HCT116 (cell line): ENCODE data around the gene CEBPB. TPM values are rescaled to one million over a fixed set of nuclear protein-coding genes. Genes with fewer than 3 reads are reported as not detected.
A peak's percentile ranks its signal among the peaks of the same experiment; 100 is the strongest.

ENCODE experiments used
- ATAC-seq: fragments of 200-7000 bp; cut with Tn5 transposase; 2 replicates; pipeline ENCODE4 v1.9.1; 2020; ENCODE audit warnings: mild to moderate bottlenecking, moderate library complexity
- BruUV-seq: library from RNA; stranded (reverse); fragments of 400-500 nt; replicated peaks from 2 replicates; lab custom pipeline; 2021; lab: Mats Ljungman, UMichigan
- CTCF ChIA-PET: fragments of 300-600 bp; sonication (Branson Sonifier 250); formaldehyde crosslinking; loops from one replicate; lab custom pipeline; 2021; ENCODE audit warnings: antibody characterized with exemption; lab: Charles Lee
- POLR2A ChIA-PET: fragments of 300-600, 350-600 bp; sonication (Branson Sonifier 250); formaldehyde crosslinking; loops from one replicate; lab custom pipeline; 2021; ENCODE audit warnings: antibody characterized with exemption; lab: Charles Lee
- RAD21 ChIA-PET, 2 experiments: fragments of 300-600 bp; sonication (Branson Sonifier 250); formaldehyde crosslinking; loops; one replicate each; lab custom pipeline; 2023; ENCODE audit warnings: low total read pairs in 2 of 2; ENCODE audit not compliant: uncharacterized antibody in 2 of 2, unreplicated experiment in 2 of 2, low non-redundant PET in 1 of 2; lab: Charles Lee
- DNase-seq: peaks from one replicate; pipeline ENCODE4 v3.0.0-alpha.2; 2010; ENCODE audit warnings: low read depth, low spot score
- H2AFZ ChIP-seq: fragments of 200-600 bp; shearing (Covaris generic), sonication (generic); 2 replicates; pipeline ENCODE4 v1.6.1; 2017; ENCODE audit warnings: low read depth, mixed run types, mixed read lengths, antibody characterized with exemption, low read length; ENCODE audit not compliant: poor library complexity, severe bottlenecking
- H3K27ac ChIP-seq: 2 replicates; pipeline ENCODE4 v1.5.1; 2012; ENCODE audit warnings: low read depth, low read length
- H3K27me3 ChIP-seq: fragments of 200-600 bp; sonication (generic); 2 replicates; pipeline ENCODE4 v1.6.1; 2016; ENCODE audit warnings: mixed run types, low read length, mixed read lengths; ENCODE audit not compliant: insufficient read depth
- H3K36me3 ChIP-seq, 2 experiments: fragments of 200-500 bp in 1 of 2; fragments of 200-600 bp in 1 of 2; sonication (Bioruptor generic) in 1 of 2; sonication (generic) in 1 of 2; 2 replicates each; pipeline versions ENCODE4 v1.5.1 to v1.6.1; 2014 to 2016; ENCODE audit warnings: low read length in 2 of 2, inconsistent platforms in 1 of 2, mixed read lengths in 1 of 2, mixed run types in 1 of 2; ENCODE audit not compliant: insufficient read depth in 2 of 2, control insufficient read depth in 1 of 2
- H3K4me1 ChIP-seq, 2 experiments: fragments of 200-600 bp in 1 of 2; sonication (generic) in 1 of 2; 2 replicates each; pipeline versions ENCODE4 v1.5.1 to v1.6.1; 2012 to 2017; ENCODE audit warnings: low read length in 2 of 2, inconsistent platforms in 1 of 2, mild to moderate bottlenecking in 1 of 2, mixed read lengths in 1 of 2, mixed run types in 1 of 2, moderate library complexity in 1 of 2; ENCODE audit not compliant: insufficient read depth in 2 of 2, control insufficient read depth in 1 of 2
- H3K4me2 ChIP-seq: fragments of 200-600 bp; sonication (generic); 2 replicates; pipeline ENCODE4 v1.6.1; 2017; ENCODE audit warnings: mixed run types, low read length, mixed read lengths
- H3K4me3 ChIP-seq, 2 experiments: fragments of 200-600 bp in 1 of 2; sonication (generic) in 1 of 2; replicated peaks in 1 of 2; 2 replicates each; pipeline ENCODE4 v1.5.1; 2011 to 2016; ENCODE audit warnings: low read length in 2 of 2, control low read depth in 1 of 2, low read depth in 1 of 2, mild to moderate bottlenecking in 1 of 2, mixed read lengths in 1 of 2, mixed run types in 1 of 2
- H3K79me2 ChIP-seq: fragments of 200-600 bp; sonication (generic); 2 replicates; pipeline ENCODE4 v1.6.1; 2017; ENCODE audit warnings: mild to moderate bottlenecking, mixed run types, low read length, moderate library complexity, mixed read lengths; ENCODE audit not compliant: insufficient read depth
- H3K9ac ChIP-seq: fragments of 200-600 bp; sonication (generic); 2 replicates; pipeline ENCODE4 v1.6.1; 2016; ENCODE audit warnings: low read length, mixed read lengths
- H3K9me2 ChIP-seq: fragments of 200-600 bp; sonication (generic), shearing (Covaris generic); 2 replicates; pipeline ENCODE4 v1.6.1; 2017; ENCODE audit warnings: mixed run types, mild to moderate bottlenecking, moderate library complexity; ENCODE audit not compliant: insufficient read depth
- H3K9me3 ChIP-seq, 2 experiments: fragments of 200-500 bp in 1 of 2; fragments of 200-600 bp in 1 of 2; sonication (Bioruptor generic) in 1 of 2; sonication (generic) in 1 of 2; 2 replicates each; pipeline ENCODE4 v1.6.1; 2014 to 2017; ENCODE audit warnings: low read length in 2 of 2, mixed read lengths in 2 of 2, inconsistent platforms in 1 of 2, low read depth in 1 of 2, mild to moderate bottlenecking in 1 of 2, mixed run types in 1 of 2, moderate library complexity in 1 of 2; ENCODE audit not compliant: control insufficient read depth in 1 of 2, insufficient read depth in 1 of 2
- H4K20me1 ChIP-seq: fragments of 200-600 bp; sonication (generic), shearing (Covaris generic); 2 replicates; pipeline ENCODE4 v1.6.1; 2017; ENCODE audit warnings: mixed run types, mild to moderate bottlenecking, moderate library complexity; ENCODE audit not compliant: insufficient read depth
- CTCF ChIP-seq, 3 experiments: fragments of 200-600 bp in 1 of 3; sonication (generic) in 1 of 3; IDR thresholded peaks in 2 of 3; conservative IDR thresholded peaks in 1 of 3; 2 replicates each; pipeline ENCODE4 v1.5.1; 2012 to 2017; ENCODE audit warnings: low read depth in 2 of 3, low read length in 2 of 3, antibody characterized with exemption in 1 of 3, borderline replicate concordance in 1 of 3, control low read depth in 1 of 3, mild to moderate bottlenecking in 1 of 3, mixed read lengths in 1 of 3, mixed run types in 1 of 3, moderate library complexity in 1 of 3; ENCODE audit not compliant: insufficient read depth in 1 of 3
- EGR1 ChIP-seq: IDR thresholded peaks from 2 replicates; pipeline ENCODE4 v1.6.1; 2012; ENCODE audit warnings: low read depth
- ELF1 ChIP-seq: IDR thresholded peaks from 2 replicates; pipeline ENCODE4 v1.6.1; 2012; ENCODE audit warnings: low read depth, borderline replicate concordance
- EZH2 ChIP-seq: fragments of 200-600 bp; sonication (generic); IDR thresholded peaks from 2 replicates; pipeline ENCODE4 v1.6.1; 2017; ENCODE audit warnings: antibody characterized with exemption, mixed run types
- EZH2phosphoT487 ChIP-seq: fragments of 200-600 bp; IDR thresholded peaks from 2 replicates; pipeline ENCODE4 v1.6.1; 2018; ENCODE audit warnings: antibody characterized with exemption, borderline replicate concordance
- JUND ChIP-seq: IDR thresholded peaks from 2 replicates; pipeline ENCODE4 v1.6.1; 2012
- MAX ChIP-seq: IDR thresholded peaks from 2 replicates; pipeline ENCODE4 v1.6.1; 2012
- SIN3A ChIP-seq: IDR thresholded peaks from 2 replicates; pipeline ENCODE4 v1.6.1; 2012; ENCODE audit warnings: low read depth
- SRF ChIP-seq: IDR thresholded peaks from 2 replicates; pipeline ENCODE4 v1.6.1; 2012; ENCODE audit warnings: low read depth
- ZBTB33 ChIP-seq: IDR thresholded peaks from 2 replicates; pipeline ENCODE4 v1.6.1; 2011; ENCODE audit warnings: mild to moderate bottlenecking, low read length, moderate library complexity; ENCODE audit not compliant: insufficient replicate concordance; ENCODE audit errors: extremely low read depth
- ZFX ChIP-seq: fragments of 450-650 bp; IDR thresholded peaks from 2 replicates; pipeline ENCODE4 v1.6.1; 2017
- intact Hi-C: fragments of 100-400 bp; cut with micrococcal nuclease; formaldehyde crosslinking; loops from 2 replicates; pipeline ENCODE4 v1.10.0; 2022
- total RNA-seq: library from RNA; stranded (reverse); gene quantifications from one replicate; pipeline ENCODE4 v1.2.1, GENCODE V29; 2021; ENCODE audit not compliant: unreplicated experiment

CEBPB gene
- total RNA-seq, 1 experiment from 2014 or later = 113 TPM

- Histone ChIP-seq H3K79me2 (peaks cover 87% of the 10 kb centered on the region), H3K36me3 (peaks cover 10 to 25% of the 10 kb centered on the region in 2 experiments; a peak in 3 of 4 replicates), H4K20me1 (no peaks in the 10 kb centered on the region), H3K9me3 (no peaks in the 10 kb centered on the region), H3K4me3 (no peak overlapping the region), H3K9me2 (no peaks in the 10 kb centered on the region), H3K27ac (peak overlapping the region; percentile 18; the same call in 1 of the 2 replicates), H3K4me2 (peak overlapping the region; percentile 89; the same call in 1 of the 2 replicates), H3K27me3 (no peaks in the 10 kb centered on the region), H2AFZ (no peak overlapping the region), H3K9ac (no peak overlapping the region), H3K4me1 (peaks cover 32 to 77% of the 10 kb centered on the region in 2 experiments)
- ChIA-PET POLR2A (no interaction called here), RAD21 (no interaction called here), CTCF (interaction anchor here (1.0 to 1.4 kb wide), 2 partner anchors 29 to 171 kb away, joined by 3 read pairs; no protein-coding TSS in a partner anchor)
- DNase-seq (no peak), ATAC-seq (no peak)
- intact Hi-C loops = no loop called here
- TSS peak; percentile 6 for BruUV-seq
- TF ChIP-seq JUND (no peak), EGR1 (no peak), ZFX (no peak), ZBTB33 (no peak), CTCF (IDR thresholded peaks at IDR 0.05 in 2 of 3, conservative IDR thresholded peaks at IDR 0.05 in 1 of 3; ENCODE audit: borderline replicate concordance in 1 of 3, insufficient read depth in 1 of 3, low read depth in 2 of 3, low read length in 2 of 3) (no peak), SIN3A (no peak), EZH2phosphoT487 (no peak), ELF1 (no peak), SRF (no peak), EZH2 (no peak), MAX (no peak)
Observed at GRCh38 chr20:50149481-50150254, 41.0 kb upstream of the CEBPB start.
